GM21360 (cell line): Measurements from ENCODE around the gene MSRB3.
"Not testable (repeated sequence)": the region's sequence is repeated elsewhere in the genome, so short reads cannot be mapped to it uniquely, and the experiment has no call there.

Source experiments
- ATAC-seq: cut with Tn5 transposase; IDR thresholded peaks from one replicate; pipeline ENCODE4 v1.9.1; 2021; ENCODE audit warnings: mild to moderate bottlenecking, moderate library complexity; ENCODE audit not compliant: unreplicated experiment

The MSRB3 gene

DNA sequence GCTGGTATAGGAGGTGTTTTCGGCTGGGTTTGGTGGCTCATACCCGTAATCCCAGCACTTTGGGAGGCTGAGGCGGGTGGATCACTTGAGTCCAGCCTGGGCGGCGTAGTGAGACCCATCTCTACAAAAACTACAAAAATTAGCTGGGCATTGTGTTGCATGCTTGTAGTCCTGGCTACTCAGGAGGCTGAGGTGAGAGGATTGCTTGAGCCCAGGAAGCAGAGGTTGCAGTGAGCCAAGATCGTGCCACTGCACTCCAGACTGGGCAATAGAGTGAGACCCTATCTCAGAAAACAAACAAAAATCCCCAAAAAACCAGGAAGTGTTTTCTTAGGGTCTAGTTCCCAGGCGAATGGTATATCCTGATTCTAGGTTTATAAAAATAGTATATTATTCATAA, 7.0 kb downstream of the MSRB3 start:
- not testable (repeated sequence) for ATAC-seq

DNA sequence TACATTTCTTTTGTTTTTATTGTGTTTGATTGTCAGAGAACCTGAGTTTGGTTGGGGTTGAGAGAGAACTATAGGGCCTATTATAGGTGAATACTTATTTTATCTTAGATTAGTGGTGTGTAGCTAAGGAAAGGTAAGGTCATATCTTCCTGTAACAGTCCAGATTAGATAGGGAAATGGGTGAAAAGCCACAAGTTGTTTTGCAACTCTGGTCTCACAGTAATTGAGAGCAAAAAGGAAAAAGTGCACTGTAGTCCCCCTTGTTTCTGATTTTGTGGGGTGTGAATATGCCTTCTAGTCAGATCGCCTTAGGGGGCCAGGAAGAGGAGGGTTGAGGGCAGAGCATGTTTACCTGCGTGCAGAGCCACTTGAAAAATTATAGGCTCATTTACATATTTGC, 8.9 kb downstream of the MSRB3 start:
- no peak for ATAC-seq

DNA sequence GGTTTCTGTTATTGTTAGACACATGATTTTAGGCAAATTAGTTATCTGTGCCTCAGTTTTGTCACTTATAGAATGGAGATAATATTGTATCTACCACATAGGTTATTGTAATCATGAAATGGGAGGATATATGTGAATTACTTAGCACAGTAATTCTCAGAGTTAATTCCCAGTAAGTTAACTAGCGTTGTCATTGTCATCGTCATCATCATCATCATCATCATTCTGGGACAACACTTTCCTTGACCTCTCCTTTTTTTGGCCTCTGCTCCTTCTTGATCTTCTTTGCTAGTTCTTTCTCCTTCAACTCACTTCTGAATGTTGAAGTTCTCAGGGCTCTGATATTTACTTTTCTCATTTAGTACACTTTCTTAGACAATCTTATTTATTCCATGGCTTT, 13.8 kb downstream of the MSRB3 start:
- ATAC-seq = no peak

DNA sequence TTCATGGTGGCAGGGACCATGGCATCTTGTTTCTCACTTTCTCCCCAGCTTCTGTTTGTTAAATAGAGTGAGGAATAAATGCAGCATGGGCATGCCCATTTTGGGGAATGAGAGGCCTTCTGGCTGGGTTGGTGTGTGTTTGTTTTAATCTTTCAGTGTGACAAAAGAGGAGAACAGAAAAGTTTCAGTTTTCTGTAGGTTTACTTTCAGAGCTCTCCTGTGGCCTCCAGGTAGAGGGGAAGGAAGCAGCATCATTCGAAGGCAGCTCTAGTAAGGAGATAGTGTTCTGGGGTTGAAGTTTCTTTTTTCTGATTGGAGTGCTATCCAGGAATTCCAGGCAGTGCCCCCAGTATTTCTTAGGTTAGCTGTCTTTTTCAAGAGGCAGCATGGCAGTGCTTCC, 15.3 kb downstream of the MSRB3 start:
- ATAC-seq = no peak

DNA sequence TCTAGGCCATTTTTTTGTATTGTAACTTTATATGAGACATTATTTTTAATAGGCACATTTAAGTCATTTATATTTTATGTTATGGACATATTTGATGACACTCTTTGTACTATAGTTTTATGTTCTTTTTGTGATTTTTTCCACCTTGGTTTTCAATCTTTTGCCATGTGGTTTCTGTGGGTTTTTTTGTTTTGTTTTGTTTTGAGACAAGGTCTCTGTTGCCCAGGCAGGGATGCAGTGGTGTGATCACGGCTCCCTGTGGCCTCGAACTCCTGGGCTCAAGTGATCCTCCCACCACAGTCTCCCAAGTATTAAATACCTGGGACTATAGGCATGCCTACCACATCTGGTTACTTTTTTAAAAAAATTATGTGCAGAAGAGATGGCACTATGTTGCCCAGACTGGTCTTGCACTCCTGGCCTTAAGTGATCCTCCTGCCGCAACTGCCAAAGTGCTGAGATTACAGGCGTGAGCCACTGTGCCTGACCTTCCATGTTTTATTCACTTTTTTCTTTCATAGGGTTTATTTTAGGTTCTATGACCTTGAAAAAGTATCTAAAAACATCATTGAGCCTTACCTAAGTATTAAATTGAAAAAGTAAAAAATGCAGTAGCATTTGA, 16.3 kb downstream of the MSRB3 start:
- ATAC-seq = no peak

DNA sequence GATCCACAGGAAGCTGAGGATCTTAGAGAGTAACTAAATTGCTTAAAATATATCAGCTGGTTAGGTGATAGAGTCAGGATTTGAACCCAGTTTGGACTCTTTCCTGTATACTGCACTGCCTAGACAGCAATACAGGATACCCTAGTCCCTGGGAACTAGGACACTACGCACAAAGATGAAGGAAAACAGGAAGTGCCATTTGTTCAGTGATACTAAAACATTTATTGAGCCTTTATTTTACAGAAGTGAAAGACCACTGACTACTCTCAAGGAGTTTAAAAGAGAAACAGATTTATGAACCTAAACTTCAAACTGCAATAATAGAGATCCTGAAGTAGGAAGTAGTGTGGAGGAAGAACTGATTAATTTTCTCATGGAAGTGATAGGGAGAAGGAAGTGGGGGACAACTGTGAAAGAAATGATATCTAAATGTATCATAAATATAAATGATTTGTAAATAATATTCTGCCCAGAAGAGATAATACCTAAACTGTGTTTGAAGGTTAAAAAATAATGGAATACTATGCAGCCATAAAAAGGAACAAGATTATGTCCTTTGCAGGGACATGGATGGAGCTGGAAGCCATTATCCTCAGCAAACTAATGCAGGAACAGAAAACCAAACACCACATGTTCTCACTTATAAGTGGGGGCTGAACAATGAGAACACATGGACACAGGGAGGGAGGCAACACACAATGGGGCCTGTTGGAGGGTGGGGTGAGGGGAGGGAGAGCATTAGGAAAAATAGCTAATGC, 18.2 kb downstream of the MSRB3 start:
- no peak for ATAC-seq

DNA sequence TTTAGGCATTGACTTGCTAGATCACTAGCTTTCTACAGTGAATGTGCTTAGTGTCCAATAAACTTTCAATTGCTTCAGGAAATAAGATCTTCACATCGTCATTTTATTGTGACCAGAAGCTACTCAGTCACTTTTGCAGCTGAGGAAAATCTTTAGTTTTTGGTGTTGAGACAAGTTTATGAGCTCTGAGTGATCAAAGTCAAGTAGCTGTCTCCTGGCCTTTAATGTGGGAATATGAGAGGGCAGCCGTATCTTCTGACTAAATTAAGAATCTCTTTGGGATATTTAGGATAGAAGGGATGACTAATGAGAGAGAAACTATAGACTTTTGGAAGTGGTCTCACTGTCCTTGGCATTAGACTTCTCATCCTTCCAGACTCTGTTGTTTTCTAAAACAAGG, 21.6 kb downstream of the MSRB3 start:
- no peak for ATAC-seq

DNA sequence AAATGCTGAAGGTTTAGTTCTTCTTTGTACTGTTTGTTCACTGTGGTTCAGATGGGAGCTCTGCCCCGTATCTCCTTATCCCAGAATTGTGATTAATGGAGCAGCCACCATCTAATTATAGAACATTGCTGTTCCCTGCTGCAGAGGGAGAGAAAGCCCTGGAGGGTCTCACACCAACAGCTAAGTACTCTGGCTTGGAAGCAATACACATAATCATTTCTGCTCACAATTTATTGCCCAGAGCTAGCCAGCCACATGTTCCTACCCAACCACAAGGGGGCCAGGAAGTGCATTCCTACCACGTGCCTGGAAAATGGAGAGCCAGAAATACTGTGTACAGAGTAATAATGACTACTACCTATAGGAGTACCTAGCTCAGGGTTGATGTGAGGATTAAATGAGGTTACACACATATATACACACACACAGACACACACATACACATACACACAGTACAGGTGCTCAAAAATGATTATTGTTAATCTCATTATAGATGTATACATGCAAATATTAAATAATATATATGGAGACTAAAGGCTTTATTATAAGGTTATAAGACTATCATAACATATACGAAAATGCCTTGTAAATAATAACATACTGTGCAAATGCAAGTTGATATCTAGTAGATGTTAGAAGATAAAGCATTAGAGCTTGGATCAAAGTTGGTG, 22.3 kb downstream of the MSRB3 start:
- ATAC-seq = no peak

DNA sequence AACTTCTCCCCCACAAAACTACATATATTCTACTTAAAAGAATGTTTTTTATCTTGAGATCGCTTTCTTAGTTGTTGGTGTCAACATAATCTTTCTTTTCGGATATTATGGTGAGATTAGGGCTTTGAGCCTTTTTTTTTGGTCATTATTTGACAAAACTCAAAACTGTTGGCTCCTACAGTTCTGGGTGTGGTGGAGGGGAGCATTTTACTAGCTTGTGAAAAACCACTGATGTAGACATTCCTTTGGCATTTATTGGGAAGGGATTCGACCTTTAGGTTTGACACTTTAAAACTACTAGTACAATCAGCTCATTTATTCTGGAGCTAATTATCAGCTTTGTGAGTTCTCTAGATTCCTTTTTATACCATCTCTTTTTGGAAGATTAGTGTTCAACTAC, 24.4 kb downstream of the MSRB3 start:
- no peak for ATAC-seq

DNA sequence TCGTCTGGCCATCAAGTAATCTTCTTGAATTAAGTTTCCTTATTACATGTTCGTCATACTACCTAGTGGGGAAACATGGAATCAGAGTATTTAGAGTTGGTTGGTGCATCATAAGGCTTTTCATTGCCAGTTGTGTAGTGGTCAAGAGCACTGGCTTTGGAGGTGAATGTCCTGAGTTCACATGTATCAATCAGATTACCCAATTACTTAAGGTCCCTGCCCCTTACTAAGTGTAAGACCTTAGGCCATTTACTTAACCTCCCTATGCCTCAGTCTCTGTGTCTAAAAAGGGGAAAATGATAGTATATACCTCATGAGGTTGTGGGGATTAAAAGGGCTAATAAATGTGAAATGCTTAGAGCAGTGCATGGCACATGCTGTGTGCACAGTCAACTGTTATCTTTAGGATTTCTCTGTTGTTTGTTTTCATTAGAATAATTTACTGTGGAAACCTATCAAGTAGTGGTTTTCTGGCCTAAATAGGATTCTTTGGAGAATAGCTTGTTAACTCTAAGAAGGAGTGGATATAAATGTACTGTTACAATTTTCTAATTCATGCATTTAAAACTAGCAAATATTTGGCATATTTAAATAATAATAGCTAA, 27.0 kb downstream of the MSRB3 start:
- no peak for ATAC-seq

DNA sequence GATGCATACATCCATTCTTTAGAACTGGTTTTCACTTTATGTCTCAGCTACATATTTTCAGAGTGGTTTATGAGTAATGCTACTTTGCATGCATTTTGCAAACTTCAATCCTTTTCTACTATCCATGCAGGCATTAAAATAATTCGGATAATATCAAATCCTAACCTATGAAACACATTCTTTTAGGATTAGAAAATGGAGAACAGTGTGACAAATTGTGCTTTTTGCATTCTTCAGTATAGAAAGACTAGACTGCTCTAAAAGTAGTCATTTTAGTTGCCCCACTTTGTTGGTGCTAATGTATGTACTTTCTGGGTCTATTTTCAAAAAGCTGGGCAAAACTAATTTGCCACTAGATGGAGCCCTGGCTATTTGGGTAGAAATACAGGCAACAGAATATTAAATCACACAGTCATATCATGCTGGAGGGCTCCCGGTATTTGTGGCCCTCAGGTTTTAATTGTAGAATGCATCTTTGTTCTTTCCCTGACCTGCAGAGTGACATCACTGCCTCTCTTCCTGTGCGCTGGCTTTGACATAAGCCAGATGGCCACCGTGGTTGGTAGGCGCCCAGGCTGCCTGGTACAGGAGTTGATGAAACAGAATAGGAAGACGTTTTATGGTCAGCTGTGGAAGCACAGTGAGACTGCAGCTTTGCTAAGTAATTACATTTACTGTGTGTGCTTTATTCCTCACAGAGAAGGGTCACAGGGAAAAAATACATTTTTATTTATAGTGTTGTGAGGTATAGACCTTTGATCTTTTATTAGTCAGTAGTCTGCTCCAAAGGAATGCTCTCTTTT, 28.1 kb downstream of the MSRB3 start:
- no peak for ATAC-seq

DNA sequence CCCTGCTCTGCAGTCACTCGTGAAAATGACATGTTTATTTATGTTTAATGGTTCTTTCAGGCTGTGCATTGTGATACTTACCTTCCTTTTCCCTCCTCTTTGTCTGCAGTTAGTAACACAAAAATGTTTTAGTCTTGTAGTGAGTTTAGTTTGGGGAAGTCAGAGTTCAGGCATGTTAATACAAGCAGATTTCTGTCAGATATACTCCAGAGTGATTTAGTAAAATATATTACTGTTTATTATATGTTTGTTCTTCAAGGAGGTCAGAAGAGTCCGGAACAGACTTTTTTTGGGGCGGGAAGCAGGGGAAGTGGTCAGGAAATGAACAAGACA, 28.7 kb downstream of the MSRB3 start:
- no peak for ATAC-seq

DNA sequence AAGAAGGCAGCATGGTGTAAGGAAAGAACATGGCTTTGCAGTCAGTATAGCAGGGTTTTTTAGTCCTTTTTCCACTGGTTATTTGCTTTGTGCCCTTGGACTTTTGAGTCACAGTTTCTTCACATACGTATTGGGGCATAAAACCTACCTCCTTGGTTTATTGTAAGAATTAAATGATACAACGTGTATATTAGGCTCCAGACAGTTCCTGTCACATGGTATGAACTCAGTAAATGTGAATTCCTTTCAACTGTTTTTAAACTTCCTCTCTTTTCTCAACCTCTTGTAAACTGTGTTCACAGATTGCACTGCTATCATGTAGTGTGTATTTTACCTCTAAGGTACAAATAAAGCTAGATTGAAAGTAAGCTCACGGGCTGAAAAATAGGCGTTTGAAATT, 29.5 kb downstream of the MSRB3 start:
- ATAC-seq = no peak

DNA sequence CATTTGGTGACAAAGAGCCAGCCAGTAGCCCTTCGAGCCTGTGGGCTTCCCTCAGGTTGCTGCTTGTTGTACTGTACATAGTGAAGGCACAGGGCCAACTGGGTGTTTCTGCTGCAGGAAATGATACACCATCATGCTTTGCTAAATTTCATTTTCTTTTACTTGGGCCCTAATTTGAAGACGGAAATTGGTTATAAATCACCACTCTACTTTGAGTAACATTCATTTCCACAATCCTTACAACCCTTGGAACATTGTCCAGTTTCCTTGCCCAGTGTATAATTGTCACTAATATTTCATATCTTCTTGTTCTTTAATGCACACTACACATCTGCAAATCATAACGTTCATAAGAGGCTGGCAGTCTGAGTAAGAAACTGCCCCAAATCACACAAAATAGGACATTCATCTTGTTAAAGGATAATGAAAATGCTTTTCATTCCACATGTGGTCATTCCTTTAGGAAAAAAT, 30.2 kb downstream of the MSRB3 start:
- ATAC-seq = no peak

DNA sequence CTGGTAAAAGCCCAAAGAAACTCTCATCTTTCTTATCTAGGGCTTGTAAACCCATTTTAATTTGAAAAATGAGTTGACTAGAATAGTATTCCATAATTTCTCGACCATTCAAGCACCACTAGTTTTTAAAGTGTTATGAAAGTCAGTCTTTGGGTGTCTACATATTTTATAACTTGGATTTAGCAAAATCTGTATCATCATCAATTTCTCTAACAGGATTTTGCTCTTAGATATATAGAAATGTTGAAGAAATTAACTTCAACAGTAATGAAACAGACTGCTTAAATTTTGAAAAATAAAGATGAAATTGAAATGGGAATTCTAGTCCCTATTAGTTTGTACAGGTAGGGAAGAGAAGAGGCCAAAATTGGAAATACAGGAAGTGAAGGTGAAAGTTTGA, 32.8 kb downstream of the MSRB3 start:
- no peak for ATAC-seq

DNA sequence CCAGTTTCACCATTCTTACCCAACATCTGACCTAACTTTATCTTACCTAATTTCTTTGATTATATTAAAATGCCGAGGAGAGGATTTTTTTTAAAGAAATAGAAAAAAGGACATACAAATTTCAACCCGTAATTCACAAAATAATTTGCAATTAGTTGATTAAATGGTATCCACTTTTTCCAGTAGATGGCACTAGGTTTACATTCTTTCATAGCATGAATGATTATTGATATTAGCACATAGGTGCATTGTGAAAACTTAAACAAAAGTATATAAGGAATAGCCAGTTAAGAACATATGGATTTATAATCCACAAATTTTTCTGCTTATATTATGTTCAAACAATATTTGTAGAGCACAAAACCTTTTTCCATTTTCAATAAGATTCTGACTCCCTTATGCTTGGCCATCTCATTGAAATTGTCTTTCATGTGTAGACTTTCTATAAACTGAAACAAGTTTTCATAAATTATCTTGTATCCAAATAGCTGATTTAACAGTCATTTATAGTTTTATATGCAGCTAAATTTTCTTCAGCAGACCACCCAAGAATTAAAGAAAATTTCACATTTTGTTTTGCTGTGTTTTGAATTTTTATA, 35.3 kb downstream of the MSRB3 start:
- no peak for ATAC-seq

DNA sequence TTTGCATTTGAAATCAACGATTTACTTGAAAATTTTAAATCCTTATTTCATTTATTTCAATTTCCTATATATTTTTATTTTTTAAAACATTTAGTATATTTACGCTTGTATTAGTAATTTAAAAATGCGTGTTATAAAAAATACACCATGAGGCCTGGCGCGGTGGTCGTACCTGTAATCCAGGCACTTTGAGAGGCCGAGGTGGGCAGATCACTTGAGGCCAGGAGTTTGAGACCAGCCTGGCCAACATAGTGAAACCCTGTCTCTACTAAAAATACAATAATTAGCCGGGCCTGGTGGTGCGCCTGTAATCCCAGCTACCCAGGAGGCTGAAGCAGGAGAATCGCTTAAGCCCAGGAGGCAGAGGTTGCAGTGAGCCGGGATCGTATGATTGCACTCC, 36.8 kb downstream of the MSRB3 start:
- ATAC-seq = not testable (repeated sequence)

DNA sequence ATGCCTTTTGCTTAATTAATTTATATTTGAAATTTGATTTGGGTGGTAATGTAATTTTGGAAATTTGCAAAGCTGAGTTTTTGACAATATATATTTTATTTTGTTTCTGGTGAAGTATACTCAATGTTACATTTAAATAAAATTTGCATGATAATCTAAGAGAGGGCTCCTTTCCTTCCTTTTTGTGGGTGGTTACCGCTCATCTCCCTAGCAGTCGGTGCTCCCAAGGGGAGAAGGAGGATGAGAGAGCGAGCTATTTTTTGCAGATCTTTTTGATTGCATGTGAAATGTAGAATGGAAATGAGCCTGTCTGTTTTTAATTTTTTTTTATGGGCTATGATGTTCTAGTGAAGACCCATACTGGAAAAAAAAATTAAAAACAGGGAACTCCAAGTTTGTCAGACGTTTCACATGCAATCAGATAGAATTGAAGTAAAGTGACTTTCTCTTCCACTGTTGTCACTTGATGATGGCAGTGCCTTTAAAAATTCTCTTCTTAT, 39.8 kb downstream of the MSRB3 start:
- ATAC-seq = no peak

DNA sequence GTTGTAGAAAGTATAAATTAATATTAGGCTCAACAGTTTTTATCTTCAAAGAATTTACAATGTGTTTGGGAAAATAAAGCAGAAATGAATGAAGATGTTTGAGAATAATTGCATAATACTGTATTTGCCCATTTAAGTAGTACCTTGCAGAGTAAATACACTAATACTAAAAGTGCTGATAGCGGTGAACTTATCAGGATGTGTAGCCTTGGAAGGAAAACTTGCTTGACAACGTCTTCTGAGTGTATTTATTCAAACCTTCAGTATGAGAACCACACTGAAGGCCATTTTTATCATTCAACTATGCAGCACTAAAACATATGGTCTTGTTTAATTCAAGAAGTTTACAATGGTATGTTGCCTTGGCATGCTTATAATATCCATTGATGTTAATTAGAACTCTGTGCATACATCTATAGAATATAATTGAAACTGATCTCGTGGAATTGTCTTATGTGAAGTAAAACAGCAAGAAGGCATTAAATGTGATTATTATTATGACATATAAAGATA, 41.3 kb downstream of the MSRB3 start:
- ATAC-seq = no peak

DNA sequence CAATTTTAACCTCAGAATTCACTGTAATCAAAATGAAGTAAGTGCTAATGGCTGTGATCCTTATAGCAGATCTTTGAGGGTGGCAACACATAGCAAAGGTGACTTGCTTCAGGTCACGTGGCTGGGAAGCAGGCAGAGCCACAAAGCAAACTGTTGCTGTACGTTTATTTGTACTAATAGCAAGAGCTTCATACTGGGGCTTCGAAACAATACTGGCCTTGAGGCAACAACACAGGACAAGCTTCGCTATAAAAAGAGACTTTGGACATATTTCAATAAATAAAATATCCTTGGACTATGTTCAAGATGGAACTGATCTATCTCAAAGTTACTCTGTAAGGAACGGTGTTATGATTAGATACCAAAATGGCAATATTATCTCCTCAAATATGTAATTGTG, 44.6 kb downstream of the MSRB3 start:
- ATAC-seq = no peak
